ENCODE data around the gene BTBD9. TPM values are rescaled to one million over a fixed set of nuclear protein-coding genes. Genes with fewer than 3 reads are reported as not detected.
A peak's percentile ranks its signal among the peaks of the same experiment; 100 is the strongest.

BTBD9 gene
- total and polyA plus RNA-seq, 9 of the 15 experiments (the other 6 are each of a cell fraction or from before 2014, with no cell fraction given), result 0.08 to 1.6 (median 0.58) TPM

- intact Hi-C loops (cut with micrococcal nuclease), result no loop called here
- Histone ChIP-seq H4K20me1 (replicated peaks; ENCODE audit: control insufficient read depth, insufficient read depth, low read length) (no peaks in the 10 kb centered on the region), H3K79me2 (ENCODE audit: control insufficient read depth, insufficient read depth, low read length) (no peaks in the 10 kb centered on the region), H3K36me3 (ENCODE audit: control insufficient read depth, insufficient read depth, low read length) (no peaks in the 10 kb centered on the region), H3K9me3 (replicated peaks; ENCODE audit: control insufficient read depth, insufficient read depth, low read depth, low read length) (no peaks in the 10 kb centered on the region), H3K4me3 (peak overlapping the region; percentile 81), H3K4me2 (ENCODE audit: insufficient read depth, low read length) (peak overlapping the region; percentile 86), H3K9me1 (ENCODE audit: control insufficient read depth, insufficient read depth, low read length) (no peaks in the 10 kb centered on the region), H3K4me1 (replicated peaks in 1 of 2; ENCODE audit: control insufficient read depth in 2 of 2, insufficient read depth in 2 of 2, low read length in 2 of 2) (peaks cover 8 to 12% of the 10 kb centered on the region in 2 experiments; a peak in 3 of 5 replicates), H3K9ac (ENCODE audit: insufficient read depth in 1 of 2, low read depth in 2 of 2, low read length in 2 of 2) (peak overlapping the region; percentile 55 to 92), H3K27ac (ENCODE audit: extremely low read depth, low read depth, low read length) (no peak overlapping the region), H3K27me3 (ENCODE audit: control insufficient read depth in 2 of 2, insufficient read depth in 2 of 2, low read length in 2 of 2) (peaks cover 14% of the 10 kb centered on the region in 2 experiments; a peak in 4 of 5 replicates), H2AFZ (ENCODE audit: low read depth, low read length) (peak overlapping the region; percentile 97)
- 6% methylated on average over 15 of the region's 15 CpGs for WGBS (ENCODE audit: insufficient coverage, low coverage, missing lambda C conversion rate)
- peak in 2 of 4 experiments; percentile 33 to 43 for DNase-seq (ENCODE audit: extremely low read depth in 1 of 4, low spot score in 3 of 4)
- peak; percentile 65 for FAIRE-seq
- in situ Hi-C loops (cut with MboI), result no loop called here
- peak; percentile 70 for ATAC-seq
- no TSS peak for BruUV-seq (replicated peaks)
- CTCF ChIA-PET (ENCODE audit: low intra/inter-chr PET ratio), result no interaction called here
- POLR2A ChIA-PET, result interaction anchor here (0.7 to 1.6 kb wide), 4 partner anchors 12 to 150 kb away, joined by 3 read pairs; no protein-coding TSS in a partner anchor
- TF ChIP-seq SAFB (IDR thresholded peaks at IDR 0.05; ENCODE audit: borderline replicate concordance, low read depth, low read length) (no peak), ARID4B (CRISPR knock-in tag; IDR thresholded peaks at IDR 0.05) (no peak), ESRRA (IDR thresholded peaks at IDR 0.05; ENCODE audit: borderline replicate concordance, low read depth) (peak; percentile 26; the same call in 1 of the 2 replicates), RFX1 (IDR thresholded peaks at IDR 0.05) (peak; percentile 39; the same call in 1 of the 2 replicates), MED1 (CRISPR knock-in tag; IDR thresholded peaks at IDR 0.05; ENCODE audit: borderline replicate concordance) (no peak), TSC22D4 (tag; IDR thresholded peaks at IDR 0.05) (no peak), SAFB2 (IDR thresholded peaks at IDR 0.05; ENCODE audit: borderline replicate concordance, low read depth, low read length, severe bottlenecking) (no peak), HNRNPK (IDR thresholded peaks at IDR 0.05; ENCODE audit: low read depth, low read length, poor library complexity, severe bottlenecking) (no peak), HDAC2 (IDR thresholded peaks at IDR 0.05) (0 out of 2 replicates have a peak, but pooled peaks have one; percentile 36), RBBP5 (IDR thresholded peaks at IDR 0.05; ENCODE audit: borderline replicate concordance, insufficient read depth, low read length, poor library complexity, severe bottlenecking) (no peak), STAT5B (CRISPR knock-in tag; IDR thresholded peaks at IDR 0.05) (no peak), SIX5 (IDR thresholded peaks at IDR 0.05; ENCODE audit: borderline replicate concordance in 1 of 2, insufficient read depth in 1 of 2, low read depth in 1 of 2, low read length in 2 of 2) (no peak)
- TF ChIP-seq, protein P1, sequence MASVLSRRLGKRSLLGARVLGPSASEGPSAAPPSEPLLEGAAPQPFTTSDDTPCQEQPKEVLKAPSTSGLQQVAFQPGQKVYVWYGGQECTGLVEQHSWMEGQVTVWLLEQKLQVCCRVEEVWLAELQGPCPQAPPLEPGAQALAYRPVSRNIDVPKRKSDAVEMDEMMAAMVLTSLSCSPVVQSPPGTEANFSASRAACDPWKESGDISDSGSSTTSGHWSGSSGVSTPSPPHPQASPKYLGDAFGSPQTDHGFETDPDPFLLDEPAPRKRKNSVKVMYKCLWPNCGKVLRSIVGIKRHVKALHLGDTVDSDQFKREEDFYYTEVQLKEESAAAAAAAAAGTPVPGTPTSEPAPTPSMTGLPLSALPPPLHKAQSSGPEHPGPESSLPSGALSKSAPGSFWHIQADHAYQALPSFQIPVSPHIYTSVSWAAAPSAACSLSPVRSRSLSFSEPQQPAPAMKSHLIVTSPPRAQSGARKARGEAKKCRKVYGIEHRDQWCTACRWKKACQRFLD (CRISPR knock-in tag; IDR thresholded peaks at IDR 0.05), result no peak
- TF ChIP-seq, protein P2, sequence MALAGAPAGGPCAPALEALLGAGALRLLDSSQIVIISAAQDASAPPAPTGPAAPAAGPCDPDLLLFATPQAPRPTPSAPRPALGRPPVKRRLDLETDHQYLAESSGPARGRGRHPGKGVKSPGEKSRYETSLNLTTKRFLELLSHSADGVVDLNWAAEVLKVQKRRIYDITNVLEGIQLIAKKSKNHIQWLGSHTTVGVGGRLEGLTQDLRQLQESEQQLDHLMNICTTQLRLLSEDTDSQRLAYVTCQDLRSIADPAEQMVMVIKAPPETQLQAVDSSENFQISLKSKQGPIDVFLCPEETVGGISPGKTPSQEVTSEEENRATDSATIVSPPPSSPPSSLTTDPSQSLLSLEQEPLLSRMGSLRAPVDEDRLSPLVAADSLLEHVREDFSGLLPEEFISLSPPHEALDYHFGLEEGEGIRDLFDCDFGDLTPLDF (CRISPR knock-in tag; IDR thresholded peaks at IDR 0.05), result no peak
Observed at GRCh38 chr6:38638941-38639497, 710 bp downstream of the BTBD9 start.
